Neural progenitor cell (in vitro differentiated cells): Measurements from ENCODE around the gene PKD2L2. TPM values are rescaled to one million over a fixed set of nuclear protein-coding genes. Genes with fewer than 3 reads are reported as not detected.

Experiments used
- DNase-seq: peaks from one replicate; pipeline ENCODE4 v3.0.0-alpha.2; 2016; ENCODE audit warnings: low spot score
- H2AFZ ChIP-seq: fragments of 200-600 bp; sonication (generic); replicated peaks from 2 replicates; pipeline ENCODE4 v1.6.1; 2016; ENCODE audit warnings: antibody characterized with exemption
- H3F3A ChIP-seq: fragments of 200-600 bp; sonication (generic); 2 replicates; pipeline ENCODE4 v1.6.1; 2016; ENCODE audit warnings: antibody characterized with exemption, low read depth
- H3K27ac ChIP-seq: fragments of 200-600 bp; sonication (generic); 2 replicates; pipeline ENCODE4 v1.5.1; 2016; ENCODE audit warnings: mild to moderate bottlenecking
- H3K27me3 ChIP-seq: fragments of 200-600 bp; sonication (generic); 2 replicates; pipeline ENCODE4 v1.6.1; 2016; ENCODE audit warnings: mild to moderate bottlenecking, moderate library complexity
- H3K36me3 ChIP-seq: fragments of 200-600 bp; sonication (generic); 2 replicates; pipeline ENCODE4 v1.5.1; 2016
- H3K4me1 ChIP-seq: fragments of 200-600 bp; sonication (generic); 2 replicates; pipeline ENCODE4 v1.6.1; 2016; ENCODE audit warnings: mixed run types
- H3K4me2 ChIP-seq: fragments of 200-600 bp; sonication (generic); 2 replicates; pipeline ENCODE4 v1.6.1; 2016
- H3K4me3 ChIP-seq: fragments of 200-600 bp; sonication (generic); 2 replicates; pipeline ENCODE4 v1.5.1; 2016
- H3K79me2 ChIP-seq: fragments of 200-600 bp; sonication (generic); 2 replicates; pipeline ENCODE4 v1.6.1; 2016; ENCODE audit warnings: low read depth
- H3K9ac ChIP-seq: fragments of 200-600 bp; sonication (generic); 2 replicates; pipeline ENCODE4 v1.6.1; 2016
- H3K9me3 ChIP-seq: fragments of 200-600 bp; sonication (generic); 2 replicates; pipeline ENCODE4 v1.5.1; 2016; ENCODE audit warnings: low read depth
- H4K20me1 ChIP-seq: fragments of 200-600 bp; sonication (generic); 2 replicates; pipeline ENCODE4 v1.6.1; 2016; ENCODE audit warnings: low read depth
- H3K27ac Mint-ChIP-seq: 3 replicates; pipeline ENCODE4 v1.8.0; 2021; ENCODE audit warnings: mixed read lengths
- H3K27me3 Mint-ChIP-seq: 2 replicates; pipeline ENCODE4 v1.8.0; 2022; ENCODE audit warnings: low read depth, mild to moderate bottlenecking, inconsistent platforms, moderate library complexity, mixed read lengths; ENCODE audit not compliant: insufficient read depth
- H3K36me3 Mint-ChIP-seq: 3 replicates; pipeline ENCODE4 v1.8.0; 2021; ENCODE audit warnings: mixed read lengths
- H3K4me1 Mint-ChIP-seq: 3 replicates; pipeline ENCODE4 v1.8.0; 2021; ENCODE audit warnings: mixed read lengths
- H3K4me3 Mint-ChIP-seq: 3 replicates; pipeline ENCODE4 v1.8.0; 2021; ENCODE audit warnings: mild to moderate bottlenecking, moderate library complexity, mixed read lengths
- H3K9me3 Mint-ChIP-seq: 3 replicates; pipeline ENCODE4 v1.8.0; 2020; ENCODE audit warnings: mixed read lengths
- CTCF ChIP-seq: fragments of 200-600 bp; sonication (generic); IDR thresholded peaks from 2 replicates; pipeline ENCODE4 v1.5.1; 2017; ENCODE audit warnings: antibody characterized with exemption, mild to moderate bottlenecking
- EZH2 ChIP-seq: fragments of 200-600 bp; sonication (generic); IDR thresholded peaks from 2 replicates; pipeline ENCODE4 v1.6.1; 2017; ENCODE audit warnings: antibody characterized with exemption, mild to moderate bottlenecking, moderate library complexity
- EZH2phosphoT487 ChIP-seq: fragments of 200-600 bp; sonication (generic); IDR thresholded peaks from 2 replicates; pipeline ENCODE4 v1.6.1; 2017; ENCODE audit warnings: antibody characterized with exemption
- total RNA-seq: library from RNA; depleted of rRNA; stranded (reverse); fragments of >200 nt; gene quantifications from 2 replicates; pipeline ENCODE4 v1.2.3, GENCODE V29; 2015; ENCODE audit warnings: low replicate concordance

The PKD2L2 gene
- not detected in 2 replicates for total RNA-seq

GRCh38 chr5:137888863-137889759 is at the start of gene PKD2L2:
TSS of gene PKD2L2 (plus strand) at chr5:137889457. CDS start at chr5:137889492, 35 bp downstream.
- Histone ChIP-seq H3K4me2 (peak within 1 kb of the TSS; percentile 43), H3K4me3 (peak within 1 kb of the TSS; percentile 6), H3K4me1 (peaks cover 8% of the 10 kb centered on the region), H3K27ac (peak within 1 kb of the TSS; percentile 51), H2AFZ (peak within 1 kb of the TSS; percentile 91), H3K27me3 (no peaks in the 10 kb centered on the region), H3K9ac (no peak within 1 kb of the TSS), H3F3A (peaks cover 13% of the 10 kb centered on the region), H3K79me2 (no peaks in the 10 kb centered on the region), H4K20me1 (no peaks in the 10 kb centered on the region), H3K36me3 (no peaks in the 10 kb centered on the region), H3K9me3 (no peaks in the 10 kb centered on the region)
- Mint-ChIP-seq H3K27me3 (no peaks in the 10 kb centered on the region), H3K4me3 (peak within 1 kb of the TSS; percentile 34), H3K27ac (peak within 1 kb of the TSS; percentile 92), H3K36me3 (no peaks in the 10 kb centered on the region), H3K9me3 (no peaks in the 10 kb centered on the region), H3K4me1 (peaks cover 19% of the 10 kb centered on the region)
- peak; percentile 8 for TF ChIP-seq CTCF
- TF ChIP-seq EZH2 = no peak
- DNase-seq = peak; percentile 84

GRCh38 chr5:137842296-137842695 is 47.0 kb upstream of the PKD2L2 start:
- H2AFZ ChIP-seq = no peak overlapping the region
- Mint-ChIP-seq H3K4me3 (no peak overlapping the region), H3K27me3 (no peaks in the 10 kb centered on the region), H3K9me3 (no peaks in the 10 kb centered on the region), H3K27ac (no peak overlapping the region), H3K4me1 (no peaks in the 10 kb centered on the region), H3K36me3 (no peaks in the 10 kb centered on the region)
- no peaks in the 10 kb centered on the region for H3K36me3 ChIP-seq
- H3K9me3 ChIP-seq = no peaks in the 10 kb centered on the region
- H3K4me2 ChIP-seq = no peak overlapping the region
- no peaks in the 10 kb centered on the region for H4K20me1 ChIP-seq
- no peak for DNase-seq
- H3K4me1 ChIP-seq = no peaks in the 10 kb centered on the region
- H3K27ac ChIP-seq = no peak overlapping the region
- TF ChIP-seq CTCF (no peak), EZH2 (no peak), EZH2phosphoT487 (no peak)
- no peaks in the 10 kb centered on the region for H3F3A ChIP-seq
- H3K4me3 ChIP-seq = no peak overlapping the region
- no peak overlapping the region for H3K9ac ChIP-seq
- H3K27me3 ChIP-seq = no peaks in the 10 kb centered on the region
- no peaks in the 10 kb centered on the region for H3K79me2 ChIP-seq

GRCh38 chr5:137843676-137844299 is 45.5 kb upstream of the PKD2L2 start:
- Mint-ChIP-seq H3K27me3 (no peaks in the 10 kb centered on the region), H3K4me3 (no peak overlapping the region), H3K27ac (no peak overlapping the region), H3K9me3 (no peaks in the 10 kb centered on the region), H3K4me1 (no peaks in the 10 kb centered on the region), H3K36me3 (no peaks in the 10 kb centered on the region)
- Histone ChIP-seq H3K9ac (no peak overlapping the region), H3K9me3 (no peaks in the 10 kb centered on the region), H3K4me2 (no peak overlapping the region), H3K27ac (no peak overlapping the region), H3K4me3 (no peak overlapping the region), H3F3A (no peaks in the 10 kb centered on the region), H4K20me1 (no peaks in the 10 kb centered on the region), H3K36me3 (no peaks in the 10 kb centered on the region), H3K79me2 (no peaks in the 10 kb centered on the region), H3K27me3 (no peaks in the 10 kb centered on the region), H2AFZ (no peak overlapping the region), H3K4me1 (no peaks in the 10 kb centered on the region)
- no peak for DNase-seq
- TF ChIP-seq EZH2phosphoT487 (no peak), EZH2 (no peak), CTCF (no peak)
